ENCODE data around the gene GPR50.

The GPR50 gene

GRCh38 chrX:151227627-151228026 lies 51.2 kb downstream of the GPR50 start:
- no peak for ATAC-seq

DNA sequence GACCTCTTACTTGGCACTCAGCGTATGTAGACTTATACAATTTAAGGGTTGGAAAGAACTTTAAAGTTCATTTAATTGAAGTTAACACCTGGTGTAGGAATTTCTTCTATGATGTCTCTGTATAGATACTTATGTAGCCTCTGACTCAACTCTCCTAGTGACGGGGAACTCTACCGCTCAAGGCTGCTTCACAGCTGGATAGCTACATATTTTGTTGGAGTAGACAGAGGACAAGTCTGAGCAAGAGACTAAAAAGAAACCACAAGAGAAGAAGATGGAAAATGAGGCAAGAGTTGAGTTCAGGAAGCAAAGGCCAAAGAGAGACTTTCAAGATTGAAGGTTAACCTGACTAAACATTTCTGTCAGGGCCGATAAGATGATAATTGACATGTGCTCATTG lies 52.6 kb downstream of the GPR50 start:
- TF ChIP-seq ZC3H10 (CRISPR knock-in tag; IDR thresholded peaks at IDR 0.05) (no peak), ZNF70 (CRISPR knock-in tag; IDR thresholded peaks at IDR 0.05) (no peak), SNAI2 (CRISPR knock-in tag; IDR thresholded peaks at IDR 0.05) (no peak), CSRNP3 (CRISPR knock-in tag; IDR thresholded peaks at IDR 0.05) (no peak), GLIS3 (CRISPR knock-in tag; IDR thresholded peaks at IDR 0.05) (no peak), ZNF8 (CRISPR knock-in tag; IDR thresholded peaks at IDR 0.05) (no peak), ISL1 (CRISPR knock-in tag; IDR thresholded peaks at IDR 0.05) (no peak), CSDC2 (CRISPR knock-in tag; IDR thresholded peaks at IDR 0.05) (no peak), TOX (CRISPR knock-in tag; IDR thresholded peaks at IDR 0.05; ENCODE audit: borderline replicate concordance) (no peak), TCF4 (CRISPR knock-in tag; IDR thresholded peaks at IDR 0.05; ENCODE audit: borderline replicate concordance) (no peak), OSR1 (CRISPR knock-in tag; IDR thresholded peaks at IDR 0.05) (no peak), ESRRG (CRISPR knock-in tag; IDR thresholded peaks at IDR 0.05) (no peak), BACH2 (CRISPR knock-in tag; IDR thresholded peaks at IDR 0.05; ENCODE audit: borderline replicate concordance) (no peak)
- TF ChIP-seq, protein P1, sequence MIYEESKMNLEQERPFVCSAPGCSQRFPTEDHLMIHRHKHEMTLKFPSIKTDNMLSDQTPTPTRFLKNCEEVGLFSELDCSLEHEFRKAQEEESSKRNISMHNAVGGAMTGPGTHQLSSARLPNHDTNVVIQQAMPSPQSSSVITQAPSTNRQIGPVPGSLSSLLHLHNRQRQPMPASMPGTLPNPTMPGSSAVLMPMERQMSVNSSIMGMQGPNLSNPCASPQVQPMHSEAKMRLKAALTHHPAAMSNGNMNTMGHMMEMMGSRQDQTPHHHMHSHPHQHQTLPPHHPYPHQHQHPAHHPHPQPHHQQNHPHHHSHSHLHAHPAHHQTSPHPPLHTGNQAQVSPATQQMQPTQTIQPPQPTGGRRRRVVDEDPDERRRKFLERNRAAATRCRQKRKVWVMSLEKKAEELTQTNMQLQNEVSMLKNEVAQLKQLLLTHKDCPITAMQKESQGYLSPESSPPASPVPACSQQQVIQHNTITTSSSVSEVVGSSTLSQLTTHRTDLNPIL (CRISPR knock-in tag; IDR thresholded peaks at IDR 0.05; ENCODE audit: low read depth): no peak
- TF ChIP-seq, protein P2, sequence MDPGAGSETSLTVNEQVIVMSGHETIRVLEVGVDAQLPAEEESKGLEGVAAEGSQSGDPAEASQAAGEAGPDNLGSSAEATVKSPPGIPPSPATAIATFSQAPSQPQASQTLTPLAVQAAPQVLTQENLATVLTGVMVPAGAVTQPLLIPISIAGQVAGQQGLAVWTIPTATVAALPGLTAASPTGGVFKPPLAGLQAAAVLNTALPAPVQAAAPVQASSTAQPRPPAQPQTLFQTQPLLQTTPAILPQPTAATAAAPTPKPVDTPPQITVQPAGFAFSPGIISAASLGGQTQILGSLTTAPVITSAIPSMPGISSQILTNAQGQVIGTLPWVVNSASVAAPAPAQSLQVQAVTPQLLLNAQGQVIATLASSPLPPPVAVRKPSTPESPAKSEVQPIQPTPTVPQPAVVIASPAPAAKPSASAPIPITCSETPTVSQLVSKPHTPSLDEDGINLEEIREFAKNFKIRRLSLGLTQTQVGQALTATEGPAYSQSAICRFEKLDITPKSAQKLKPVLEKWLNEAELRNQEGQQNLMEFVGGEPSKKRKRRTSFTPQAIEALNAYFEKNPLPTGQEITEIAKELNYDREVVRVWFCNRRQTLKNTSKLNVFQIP (CRISPR knock-in tag; IDR thresholded peaks at IDR 0.05; ENCODE audit: borderline replicate concordance, low read depth): no peak
- no peak for ATAC-seq

More at GRCh38 chrX:151227627-151228026, 51.2 kb downstream of the GPR50 start:
- no peak for TF ChIP-seq ZC3H10 (CRISPR knock-in tag; IDR thresholded peaks at IDR 0.05)
- no peak for TF ChIP-seq ESRRG (CRISPR knock-in tag; IDR thresholded peaks at IDR 0.05)
